ENCODE measurements around the gene PUM2. TPM values are rescaled to one million over a fixed set of nuclear protein-coding genes. Genes with fewer than 3 reads are reported as not detected.

Gene PUM2
- total RNA-seq, 1 experiment from 2014 or later, result 85.6 TPM

DNA sequence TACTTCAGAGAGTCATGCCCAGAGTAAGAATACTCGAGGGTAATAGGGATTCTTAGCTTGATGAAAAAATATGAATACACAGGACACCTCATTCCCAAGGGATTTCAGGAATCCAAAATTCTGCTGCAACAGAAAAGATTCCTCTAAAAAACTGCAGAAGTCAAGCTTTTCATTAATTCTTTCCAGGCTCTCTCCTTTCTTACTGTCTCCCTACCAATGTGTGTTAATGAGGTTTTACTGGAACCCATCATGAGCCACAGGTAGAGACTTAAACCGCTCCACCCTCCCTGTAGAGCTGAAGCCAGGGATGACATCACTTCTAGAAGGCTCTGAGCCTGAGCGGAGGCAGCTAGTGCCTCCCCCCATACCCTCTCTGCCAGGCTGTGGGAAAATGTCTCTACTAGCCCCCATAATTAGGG, 129.1 kb downstream of the PUM2 start:
- CTCF ChIA-PET, result no interaction called here
- Histone ChIP-seq H3K27me3 (ENCODE audit: control insufficient read depth, insufficient read depth, low read length) (no peaks in the 10 kb centered on the region), H3K36me3 (ENCODE audit: control insufficient read depth, insufficient read depth, low read length) (no peaks in the 10 kb centered on the region; the same call in 1 of the 2 replicates), H3K4me3 (ENCODE audit: low read depth in 2 of 2, low read length in 2 of 2) (no peak overlapping the region), H3K4me1 (ENCODE audit: control insufficient read depth, insufficient read depth, low read length) (peaks cover 30% of the 10 kb centered on the region), H3K27ac (ENCODE audit: low read length) (0 out of 2 replicates have a peak overlapping the region, but pooled peaks have one; percentile 7), H3K9me3 (ENCODE audit: control insufficient read depth, insufficient read depth, low read depth, low read length) (no peaks in the 10 kb centered on the region)
- TF ChIP-seq, protein P1, sequence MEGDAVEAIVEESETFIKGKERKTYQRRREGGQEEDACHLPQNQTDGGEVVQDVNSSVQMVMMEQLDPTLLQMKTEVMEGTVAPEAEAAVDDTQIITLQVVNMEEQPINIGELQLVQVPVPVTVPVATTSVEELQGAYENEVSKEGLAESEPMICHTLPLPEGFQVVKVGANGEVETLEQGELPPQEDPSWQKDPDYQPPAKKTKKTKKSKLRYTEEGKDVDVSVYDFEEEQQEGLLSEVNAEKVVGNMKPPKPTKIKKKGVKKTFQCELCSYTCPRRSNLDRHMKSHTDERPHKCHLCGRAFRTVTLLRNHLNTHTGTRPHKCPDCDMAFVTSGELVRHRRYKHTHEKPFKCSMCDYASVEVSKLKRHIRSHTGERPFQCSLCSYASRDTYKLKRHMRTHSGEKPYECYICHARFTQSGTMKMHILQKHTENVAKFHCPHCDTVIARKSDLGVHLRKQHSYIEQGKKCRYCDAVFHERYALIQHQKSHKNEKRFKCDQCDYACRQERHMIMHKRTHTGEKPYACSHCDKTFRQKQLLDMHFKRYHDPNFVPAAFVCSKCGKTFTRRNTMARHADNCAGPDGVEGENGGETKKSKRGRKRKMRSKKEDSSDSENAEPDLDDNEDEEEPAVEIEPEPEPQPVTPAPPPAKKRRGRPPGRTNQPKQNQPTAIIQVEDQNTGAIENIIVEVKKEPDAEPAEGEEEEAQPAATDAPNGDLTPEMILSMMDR (IDR thresholded peaks at IDR 0.05), result no peak
- TF ChIP-seq SIN3A (IDR thresholded peaks at IDR 0.05; ENCODE audit: borderline replicate concordance, insufficient read depth, low read depth, low read length), result no peak
- no peak for TF ChIP-seq TCF7L2 (IDR thresholded peaks at IDR 0.05; ENCODE audit: low read depth, low read length)
- no peak for TF ChIP-seq POLR2AphosphoS5 (IDR thresholded peaks at IDR 0.05; ENCODE audit: low read depth, low read length)
- TF ChIP-seq, protein P2, sequence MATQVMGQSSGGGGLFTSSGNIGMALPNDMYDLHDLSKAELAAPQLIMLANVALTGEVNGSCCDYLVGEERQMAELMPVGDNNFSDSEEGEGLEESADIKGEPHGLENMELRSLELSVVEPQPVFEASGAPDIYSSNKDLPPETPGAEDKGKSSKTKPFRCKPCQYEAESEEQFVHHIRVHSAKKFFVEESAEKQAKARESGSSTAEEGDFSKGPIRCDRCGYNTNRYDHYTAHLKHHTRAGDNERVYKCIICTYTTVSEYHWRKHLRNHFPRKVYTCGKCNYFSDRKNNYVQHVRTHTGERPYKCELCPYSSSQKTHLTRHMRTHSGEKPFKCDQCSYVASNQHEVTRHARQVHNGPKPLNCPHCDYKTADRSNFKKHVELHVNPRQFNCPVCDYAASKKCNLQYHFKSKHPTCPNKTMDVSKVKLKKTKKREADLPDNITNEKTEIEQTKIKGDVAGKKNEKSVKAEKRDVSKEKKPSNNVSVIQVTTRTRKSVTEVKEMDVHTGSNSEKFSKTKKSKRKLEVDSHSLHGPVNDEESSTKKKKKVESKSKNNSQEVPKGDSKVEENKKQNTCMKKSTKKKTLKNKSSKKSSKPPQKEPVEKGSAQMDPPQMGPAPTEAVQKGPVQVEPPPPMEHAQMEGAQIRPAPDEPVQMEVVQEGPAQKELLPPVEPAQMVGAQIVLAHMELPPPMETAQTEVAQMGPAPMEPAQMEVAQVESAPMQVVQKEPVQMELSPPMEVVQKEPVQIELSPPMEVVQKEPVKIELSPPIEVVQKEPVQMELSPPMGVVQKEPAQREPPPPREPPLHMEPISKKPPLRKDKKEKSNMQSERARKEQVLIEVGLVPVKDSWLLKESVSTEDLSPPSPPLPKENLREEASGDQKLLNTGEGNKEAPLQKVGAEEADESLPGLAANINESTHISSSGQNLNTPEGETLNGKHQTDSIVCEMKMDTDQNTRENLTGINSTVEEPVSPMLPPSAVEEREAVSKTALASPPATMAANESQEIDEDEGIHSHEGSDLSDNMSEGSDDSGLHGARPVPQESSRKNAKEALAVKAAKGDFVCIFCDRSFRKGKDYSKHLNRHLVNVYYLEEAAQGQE (IDR thresholded peaks at IDR 0.05; ENCODE audit: insufficient read depth in 1 of 2, low read depth in 2 of 2, low read length in 1 of 2), result no peak
- POLR2A ChIA-PET, result no interaction called here
- BruUV-seq (replicated peaks), result TSS peak; percentile 61
- intact Hi-C loops (cut with micrococcal nuclease; ENCODE audit: unreplicated experiment), result no loop called here
- no peak for ATAC-seq
- DNase-seq (ENCODE audit: low read depth, low spot score), result no peak
- in situ Hi-C loops (cut with HindIII; ENCODE audit: low pct_unique_long_range_greater_than_20kb, low sequenced_read_pairs), result no loop called here

- CTCF ChIA-PET, result no interaction called here
- TF ChIP-seq TCF7L2 (IDR thresholded peaks at IDR 0.05; ENCODE audit: low read depth, low read length), result no peak
- no peak for TF ChIP-seq POLR2AphosphoS5 (IDR thresholded peaks at IDR 0.05; ENCODE audit: low read depth, low read length)
- TF ChIP-seq, protein P1 (IDR thresholded peaks at IDR 0.05), result no peak
- TF ChIP-seq SIN3A (IDR thresholded peaks at IDR 0.05; ENCODE audit: borderline replicate concordance, insufficient read depth, low read depth, low read length), result no peak
- TF ChIP-seq, protein P2 (IDR thresholded peaks at IDR 0.05; ENCODE audit: insufficient read depth in 1 of 2, low read depth in 2 of 2, low read length in 1 of 2), result no peak
- in situ Hi-C loops (cut with HindIII; ENCODE audit: low pct_unique_long_range_greater_than_20kb, low sequenced_read_pairs), result no loop called here
- Histone ChIP-seq H3K27me3 (ENCODE audit: control insufficient read depth, insufficient read depth, low read length) (no peaks in the 10 kb centered on the region), H3K27ac (ENCODE audit: low read length) (peak overlapping the region; percentile 29; the same call in 1 of the 2 replicates), H3K4me3 (ENCODE audit: low read depth in 2 of 2, low read length in 2 of 2) (no peak overlapping the region), H3K36me3 (ENCODE audit: control insufficient read depth, insufficient read depth, low read length) (no peaks in the 10 kb centered on the region; the same call in 1 of the 2 replicates), H3K4me1 (ENCODE audit: control insufficient read depth, insufficient read depth, low read length) (peaks cover 27% of the 10 kb centered on the region), H3K9me3 (ENCODE audit: control insufficient read depth, insufficient read depth, low read depth, low read length) (no peaks in the 10 kb centered on the region)
- no peak for DNase-seq (ENCODE audit: low read depth, low spot score)
- no TSS peak for BruUV-seq (replicated peaks)
- intact Hi-C loops (cut with micrococcal nuclease; ENCODE audit: unreplicated experiment), result no loop called here
- POLR2A ChIA-PET, result no interaction called here
- no peak for ATAC-seq
Observed at GRCh38 chr2:20220806-20221554, 129.7 kb downstream of the PUM2 start.
